ENCODE data around the gene RAB42. TPM values are rescaled to one million over a fixed set of nuclear protein-coding genes. Genes with fewer than 3 reads are reported as not detected.
A peak's percentile ranks its signal among the peaks of the same experiment; 100 is the strongest.
"Not testable (repeated sequence)": the region's sequence is repeated elsewhere in the genome, so short reads cannot be mapped to it uniquely, and the experiment has no call there.

RAB42 gene
- total and polyA plus RNA-seq, 8 donors, result 5.2 to 17.7 (median 6.4) TPM

DNA sequence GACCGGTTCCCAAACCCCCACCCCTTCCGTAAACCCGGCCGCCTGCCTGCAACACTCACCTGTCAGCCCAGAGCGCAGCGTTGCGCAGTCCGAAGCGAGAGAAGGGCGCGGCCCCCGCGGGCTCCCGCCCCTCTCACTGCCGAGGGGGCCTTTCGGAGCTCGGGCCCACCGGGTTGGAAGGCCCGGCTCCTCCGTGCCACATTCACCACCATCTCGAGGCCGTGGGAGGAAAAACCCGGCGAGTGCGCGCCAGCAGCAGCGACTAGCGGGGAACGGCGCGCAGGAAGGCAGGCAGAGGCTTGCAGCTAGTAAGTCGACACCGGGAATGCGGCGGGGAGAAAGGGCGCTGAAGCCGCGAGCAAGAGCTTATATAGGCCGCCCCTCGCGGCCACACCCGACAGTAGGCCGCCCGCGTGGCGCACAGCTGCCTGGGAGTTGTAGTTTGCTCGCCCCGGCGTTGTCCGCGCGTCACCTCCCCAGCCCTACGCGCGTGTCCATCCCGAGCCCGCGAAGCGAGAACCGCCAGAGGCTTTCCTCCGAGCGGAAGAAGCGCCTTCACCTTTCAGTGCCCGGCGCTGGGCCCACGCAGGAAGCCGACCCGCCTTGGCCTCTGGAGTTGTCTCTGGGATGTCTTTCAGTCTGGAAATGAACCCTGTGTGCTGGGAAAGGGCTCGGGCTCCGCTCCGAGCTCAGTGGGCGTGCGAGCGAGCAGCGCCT, 10.4 kb upstream of the RAB42 start:
- intact Hi-C loops (cut with DNase I), result no loop called here

DNA sequence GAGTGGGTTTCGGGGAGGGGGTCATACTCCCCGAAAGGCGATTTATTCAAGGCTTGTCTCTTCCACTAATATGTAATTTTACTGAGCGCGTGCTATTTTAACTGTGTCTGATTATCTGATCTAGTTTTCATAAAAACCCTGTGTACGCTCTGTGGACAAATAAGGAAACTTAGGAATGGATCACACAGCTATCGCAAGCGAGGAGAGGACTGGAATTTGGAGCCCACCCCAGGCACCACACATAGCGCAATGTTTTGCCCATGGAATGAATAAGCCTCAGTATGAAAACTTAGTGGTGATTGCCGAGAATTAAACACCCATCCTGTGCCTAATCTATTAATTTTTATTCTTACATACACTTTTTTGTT, 9.8 kb upstream of the RAB42 start:
- Histone ChIP-seq H3K9me3 (no peaks in the 10 kb centered on the region), H3K27ac (peak overlapping the region; percentile 91 to 92), H3K36me3 (peaks cover 0 to 33% of the 10 kb centered on the region in 2 donors), H3K4me3 (peak overlapping the region; percentile 74 to 86), H3K4me1 (peaks cover 21 to 40% of the 10 kb centered on the region in 2 donors), H3K27me3 (no peaks in the 10 kb centered on the region)
- DNase-seq (peak in 1 of 4 donors; percentile 37), ATAC-seq (peak; percentile 18)
- TF ChIP-seq, protein P1, sequence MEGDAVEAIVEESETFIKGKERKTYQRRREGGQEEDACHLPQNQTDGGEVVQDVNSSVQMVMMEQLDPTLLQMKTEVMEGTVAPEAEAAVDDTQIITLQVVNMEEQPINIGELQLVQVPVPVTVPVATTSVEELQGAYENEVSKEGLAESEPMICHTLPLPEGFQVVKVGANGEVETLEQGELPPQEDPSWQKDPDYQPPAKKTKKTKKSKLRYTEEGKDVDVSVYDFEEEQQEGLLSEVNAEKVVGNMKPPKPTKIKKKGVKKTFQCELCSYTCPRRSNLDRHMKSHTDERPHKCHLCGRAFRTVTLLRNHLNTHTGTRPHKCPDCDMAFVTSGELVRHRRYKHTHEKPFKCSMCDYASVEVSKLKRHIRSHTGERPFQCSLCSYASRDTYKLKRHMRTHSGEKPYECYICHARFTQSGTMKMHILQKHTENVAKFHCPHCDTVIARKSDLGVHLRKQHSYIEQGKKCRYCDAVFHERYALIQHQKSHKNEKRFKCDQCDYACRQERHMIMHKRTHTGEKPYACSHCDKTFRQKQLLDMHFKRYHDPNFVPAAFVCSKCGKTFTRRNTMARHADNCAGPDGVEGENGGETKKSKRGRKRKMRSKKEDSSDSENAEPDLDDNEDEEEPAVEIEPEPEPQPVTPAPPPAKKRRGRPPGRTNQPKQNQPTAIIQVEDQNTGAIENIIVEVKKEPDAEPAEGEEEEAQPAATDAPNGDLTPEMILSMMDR (IDR thresholded peaks at IDR 0.05), result no peak
- intact Hi-C loops (cut with DNase I), result no loop called here

More for the DNA sequence above, 10.4 kb upstream of the RAB42 start:
- no peaks in the 10 kb centered on the region for H3K27me3 ChIP-seq
- ATAC-seq, result peak; percentile 98
- TF ChIP-seq, protein P1 (IDR thresholded peaks at IDR 0.05), result no peak
- peak overlapping the region; percentile 91 to 92 for H3K27ac ChIP-seq
- H3K9me3 ChIP-seq, result no peaks in the 10 kb centered on the region
- peak; percentile 94 to 98 (median 97) for DNase-seq
- peaks cover 0 to 39% of the 10 kb centered on the region in 2 donors for H3K36me3 ChIP-seq
- H3K4me3 ChIP-seq, result peak overlapping the region; percentile 74 to 86
- H3K4me1 ChIP-seq, result peaks cover 21 to 40% of the 10 kb centered on the region in 2 donors

DNA sequence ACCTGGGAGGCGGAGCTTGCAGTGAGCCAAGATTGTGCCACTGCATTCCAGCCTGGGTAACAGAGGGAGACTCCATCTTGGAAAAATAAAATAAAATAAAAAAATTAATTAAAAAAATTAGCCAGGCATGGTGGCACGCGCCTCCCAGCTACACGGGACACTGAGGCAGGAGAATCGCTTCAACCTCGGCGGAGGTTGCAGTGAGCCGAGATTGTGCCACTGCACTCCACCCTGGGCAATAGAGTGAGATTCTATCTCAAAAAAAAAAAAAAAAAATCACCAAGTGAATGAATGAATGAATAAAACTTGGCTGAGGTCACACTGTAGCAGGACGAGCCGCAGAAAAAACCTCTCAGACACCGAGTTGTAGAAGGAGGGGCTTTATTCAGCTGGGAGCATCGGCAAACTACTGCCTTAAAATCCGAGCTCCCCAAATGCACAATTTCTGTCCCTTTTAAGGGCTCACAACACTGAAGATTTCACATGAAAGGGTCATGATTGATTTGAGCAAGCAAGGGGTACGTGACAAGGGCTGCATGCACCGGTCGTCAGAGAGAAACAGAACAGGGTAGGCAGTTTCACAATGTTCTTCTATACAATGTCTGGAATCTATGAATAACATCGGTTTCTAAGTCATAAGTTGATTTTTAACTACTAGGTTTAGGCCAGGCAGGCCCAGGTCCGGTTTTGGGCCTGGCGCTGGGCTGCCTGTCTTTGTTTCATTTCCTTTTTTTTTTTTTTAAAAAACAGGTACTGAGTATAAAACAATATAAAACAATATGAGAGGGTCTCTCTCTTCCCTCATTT, 5.3 kb upstream of the RAB42 start:
- H3K4me3 ChIP-seq; H3K27me3 ChIP-seq; H3K27ac ChIP-seq; H3K36me3 ChIP-seq; intact Hi-C loops (cut with DNase I); H3K9me3 ChIP-seq; DNase-seq; ATAC-seq: not testable (repeated sequence)
- H3K4me1 ChIP-seq, result peaks cover 3 to 23% of the 10 kb centered on the region in 2 donors

DNA sequence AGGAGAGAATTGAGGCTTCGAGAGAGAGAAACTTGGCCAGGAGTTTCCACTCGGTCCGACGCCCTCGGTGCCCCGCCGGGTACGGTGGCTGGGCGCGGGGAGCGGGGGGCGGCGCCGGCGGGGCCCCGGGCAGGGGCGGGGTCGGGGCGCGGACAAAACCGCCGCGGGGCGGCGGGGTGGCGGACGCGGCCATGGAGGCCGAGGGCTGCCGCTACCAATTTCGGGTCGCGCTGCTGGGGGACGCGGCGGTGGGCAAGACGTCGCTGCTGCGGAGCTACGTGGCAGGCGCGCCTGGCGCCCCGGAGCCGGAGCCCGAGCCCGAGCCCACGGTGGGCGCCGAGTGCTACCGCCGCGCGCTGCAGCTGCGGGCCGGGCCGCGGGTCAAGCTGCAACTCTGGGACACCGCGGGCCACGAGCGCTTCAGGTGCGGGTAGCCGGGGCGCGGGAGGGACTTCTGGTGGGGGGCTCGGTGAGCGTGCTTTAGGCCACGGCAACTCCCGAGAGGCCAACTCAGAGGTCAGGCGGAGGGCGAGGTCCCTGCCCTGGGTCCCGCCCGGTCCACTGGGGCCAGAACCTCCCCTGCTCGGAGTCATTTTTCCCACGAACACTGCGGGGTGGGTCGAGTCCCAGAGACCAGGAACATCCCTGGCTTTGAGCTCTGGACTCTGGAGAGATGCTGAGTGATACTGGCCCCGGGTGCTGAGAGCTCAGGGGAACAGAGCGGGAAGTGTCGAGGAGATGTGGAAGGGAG, 431 bp downstream of the RAB42 start:
- intact Hi-C loops (cut with DNase I), result no loop called here
- Histone ChIP-seq H3K27ac (peak overlapping the region in 1 of 2 donors; percentile 7), H3K4me1 (peaks cover 0 to 23% of the 10 kb centered on the region in 2 donors), H3K9me3 (no peaks in the 10 kb centered on the region), H3K4me3 (peak overlapping the region; percentile 44 to 54), H3K36me3 (peaks cover 0 to 4% of the 10 kb centered on the region in 2 donors), H3K27me3 (no peaks in the 10 kb centered on the region)
- TF ChIP-seq, protein P1 (IDR thresholded peaks at IDR 0.05), result no peak
- DNase-seq, result peak in 1 of 4 donors; percentile 87
- peak; percentile 78 for ATAC-seq

DNA sequence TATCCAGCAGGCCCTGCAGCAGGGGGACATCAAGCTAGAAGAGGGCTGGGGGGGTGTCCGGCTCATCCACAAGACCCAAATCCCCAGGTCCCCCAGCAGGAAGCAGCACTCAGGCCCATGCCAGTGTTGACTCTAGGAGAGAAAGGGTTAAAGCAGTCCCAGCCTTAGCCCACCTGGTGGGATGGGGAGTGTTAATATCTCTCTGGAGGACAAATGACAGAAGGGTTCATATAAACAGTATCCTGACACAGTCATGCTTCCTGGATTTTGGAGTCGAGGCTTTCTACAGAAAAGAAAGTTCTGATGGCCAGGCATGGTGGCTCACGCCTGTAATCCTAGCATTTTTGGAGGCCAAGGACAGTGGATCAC, 1.9 kb downstream of the RAB42 start:
- DNase-seq; H3K27me3 ChIP-seq; H3K36me3 ChIP-seq; ATAC-seq; H3K9me3 ChIP-seq; H3K27ac ChIP-seq; intact Hi-C loops (cut with DNase I): not testable (repeated sequence)
- Histone ChIP-seq H3K4me3 (peak overlapping the region in 1 of 2 donors; percentile 54), H3K4me1 (peaks cover 0 to 23% of the 10 kb centered on the region in 2 donors)

DNA sequence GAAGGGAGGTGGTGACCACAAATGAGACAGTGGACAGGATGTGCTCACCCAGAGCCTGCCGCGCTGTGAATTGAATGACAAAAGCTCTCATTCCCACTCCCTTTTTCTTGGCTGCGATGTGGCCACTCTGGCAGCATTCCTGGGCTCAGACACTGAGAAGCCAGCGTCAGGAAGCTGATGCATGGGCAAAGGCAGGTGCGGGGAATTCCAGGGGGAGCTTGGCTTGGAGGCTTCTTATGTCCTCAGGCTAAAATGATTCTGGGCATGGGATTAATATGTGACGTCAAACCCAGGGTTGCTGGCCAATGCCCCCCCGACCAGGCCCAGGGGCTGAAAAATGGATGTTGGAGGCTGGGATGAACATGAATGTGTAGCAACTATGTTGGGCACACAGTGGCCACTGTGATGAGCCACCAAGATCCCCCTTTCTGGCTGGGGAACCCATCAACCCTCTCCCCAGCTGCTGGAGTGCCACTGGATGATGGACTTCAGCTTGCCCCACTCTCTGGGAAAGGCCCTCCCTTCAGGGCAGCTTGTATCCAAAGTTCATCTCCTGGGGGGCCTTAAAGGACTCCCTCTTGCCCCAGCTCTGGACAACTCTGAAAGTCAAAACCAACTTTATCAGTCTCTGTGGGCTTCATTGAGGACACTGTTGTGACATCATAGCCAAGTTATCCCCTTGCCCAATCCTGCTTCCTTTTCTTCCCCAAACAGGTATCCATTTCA, 2.8 kb downstream of the RAB42 start:
- H3K4me3 ChIP-seq; H3K9me3 ChIP-seq; H3K27me3 ChIP-seq; DNase-seq; ATAC-seq; intact Hi-C loops (cut with DNase I); H3K27ac ChIP-seq; H3K36me3 ChIP-seq: not testable (repeated sequence)
- H3K4me1 ChIP-seq, result peaks cover 0 to 23% of the 10 kb centered on the region in 2 donors
